ENCODE measurements around the gene CYP2D6.
"Not testable (repeated sequence)": the region's sequence is repeated elsewhere in the genome, so short reads cannot be mapped to it uniquely, and the experiment has no call there.

CYP2D6 gene

DNA sequence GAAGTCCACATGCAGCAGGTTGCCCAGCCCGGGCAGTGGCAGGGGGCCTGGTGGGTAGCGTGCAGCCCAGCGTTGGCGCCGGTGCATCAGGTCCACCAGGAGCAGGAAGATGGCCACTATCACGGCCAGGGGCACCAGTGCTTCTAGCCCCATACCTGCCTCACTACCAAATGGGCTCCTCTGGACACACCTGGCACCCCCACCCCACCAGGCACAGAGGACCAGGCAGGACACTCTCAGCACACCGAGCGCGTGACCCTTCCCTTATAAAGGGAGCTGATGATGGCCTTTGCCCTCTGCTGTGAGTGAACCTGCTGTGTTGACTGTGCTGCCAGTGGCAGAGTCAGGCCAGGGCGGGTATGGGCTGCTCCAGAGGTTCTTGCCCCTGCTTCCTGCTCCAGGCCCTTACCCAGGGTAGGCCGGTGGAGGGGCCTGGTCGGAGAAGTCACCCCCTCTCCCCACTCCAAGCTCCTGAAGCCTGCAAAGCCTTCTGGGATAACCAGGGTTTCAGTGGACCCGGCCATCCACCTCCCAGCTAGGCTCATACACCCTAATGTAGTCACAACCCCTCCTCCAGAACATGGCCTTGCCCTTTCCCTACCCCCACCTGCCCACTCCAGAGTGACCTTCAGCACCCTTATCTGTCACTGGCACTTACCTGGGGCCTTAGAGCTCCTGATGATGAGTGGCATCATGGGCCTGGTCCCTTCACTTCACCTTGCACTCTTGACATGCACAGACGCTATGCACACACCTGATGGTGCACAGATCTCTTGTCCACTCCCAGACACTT is at the start of gene CYP2D6:
Gene CYP2D6 (minus strand): TSS at position 172 of the 793 bp plus-strand sequence. CDS start 19 bp downstream, at position 153.
- DNase-seq (ENCODE audit: low read depth): not testable (repeated sequence)

GRCh38 chr22:42179616-42180015 is 49.0 kb upstream of the CYP2D6 start:
- peak; percentile 76 for DNase-seq (ENCODE audit: low read depth)

- no peak for DNase-seq (ENCODE audit: low read depth)
Measured at GRCh38 chr22:42178910-42179519, 48.4 kb upstream of the CYP2D6 start.

DNA sequence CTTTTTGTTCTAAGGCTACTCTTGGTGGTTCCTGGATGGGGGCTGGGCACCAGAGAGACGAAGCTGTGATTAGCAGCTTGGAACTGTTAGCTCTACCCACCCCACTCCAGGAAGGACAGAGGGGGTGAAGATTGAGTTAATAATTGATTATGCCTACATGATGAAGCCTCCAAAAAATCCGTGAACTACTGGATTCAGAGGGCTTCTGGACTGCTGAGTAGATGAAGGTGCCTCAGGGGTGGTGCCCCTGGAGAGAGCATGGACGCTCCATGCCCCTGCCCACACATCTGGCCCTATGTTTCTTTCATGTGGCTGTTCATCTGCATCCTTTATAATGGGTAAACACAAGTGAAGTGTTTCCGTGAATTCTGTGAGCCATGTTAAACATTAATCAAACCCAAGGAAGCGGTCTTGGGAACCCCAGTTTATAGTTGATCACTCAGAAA is 47.3 kb upstream of the CYP2D6 start:
- DNase-seq (ENCODE audit: low read depth): no peak

DNA sequence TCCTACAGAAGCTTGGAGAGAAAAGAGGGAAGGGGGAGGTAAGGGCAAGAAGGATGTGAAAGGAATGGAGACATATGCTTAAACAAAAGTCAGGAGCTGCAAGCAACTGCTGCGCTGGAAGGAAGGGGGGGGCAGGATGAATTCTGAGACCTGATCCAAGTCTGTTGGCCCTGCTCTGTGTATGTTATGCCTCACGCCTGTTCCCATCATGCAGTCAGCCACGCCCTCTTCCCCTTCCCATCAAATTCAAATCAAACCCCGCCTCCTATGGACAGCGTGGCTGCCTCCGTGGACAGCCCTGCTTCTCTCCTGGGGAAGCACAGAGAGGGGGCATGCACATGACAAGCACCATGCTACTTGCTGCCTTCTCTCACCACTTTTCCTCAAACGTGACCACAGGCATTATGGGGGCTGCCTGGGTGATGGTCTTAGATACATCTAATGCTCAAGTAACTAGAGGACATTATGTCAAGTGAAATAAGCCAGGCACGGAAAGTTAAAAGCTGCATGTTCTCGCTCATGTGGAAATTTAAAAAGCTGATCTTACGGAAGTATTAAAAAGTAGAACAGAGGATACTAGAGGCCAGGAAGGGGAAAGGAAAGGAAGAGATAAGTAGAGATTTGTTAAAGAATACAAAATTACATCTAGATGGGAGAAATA is 45.8 kb upstream of the CYP2D6 start:
- DNase-seq (ENCODE audit: low read depth): no peak

DNA sequence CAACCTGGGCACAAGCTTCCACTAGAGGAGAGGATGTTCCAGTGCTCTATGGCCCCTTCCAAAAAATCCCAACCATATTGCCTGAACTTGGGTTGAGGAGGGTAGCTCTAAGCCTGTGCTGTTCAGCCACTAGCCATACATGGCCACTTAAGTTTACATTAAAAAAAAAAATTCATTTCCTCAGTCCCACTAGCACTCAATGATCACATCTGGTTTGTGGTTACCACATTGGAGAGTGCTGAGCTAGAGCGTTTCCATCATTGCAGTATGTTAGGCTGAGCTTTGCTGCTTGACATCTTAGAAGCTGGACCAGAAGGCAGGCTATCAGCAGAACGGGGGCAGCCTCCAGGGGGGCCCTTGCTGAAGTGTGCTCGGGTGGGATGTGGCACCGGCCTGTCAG is 43.5 kb upstream of the CYP2D6 start:
- no peak for DNase-seq (ENCODE audit: low read depth)

DNA sequence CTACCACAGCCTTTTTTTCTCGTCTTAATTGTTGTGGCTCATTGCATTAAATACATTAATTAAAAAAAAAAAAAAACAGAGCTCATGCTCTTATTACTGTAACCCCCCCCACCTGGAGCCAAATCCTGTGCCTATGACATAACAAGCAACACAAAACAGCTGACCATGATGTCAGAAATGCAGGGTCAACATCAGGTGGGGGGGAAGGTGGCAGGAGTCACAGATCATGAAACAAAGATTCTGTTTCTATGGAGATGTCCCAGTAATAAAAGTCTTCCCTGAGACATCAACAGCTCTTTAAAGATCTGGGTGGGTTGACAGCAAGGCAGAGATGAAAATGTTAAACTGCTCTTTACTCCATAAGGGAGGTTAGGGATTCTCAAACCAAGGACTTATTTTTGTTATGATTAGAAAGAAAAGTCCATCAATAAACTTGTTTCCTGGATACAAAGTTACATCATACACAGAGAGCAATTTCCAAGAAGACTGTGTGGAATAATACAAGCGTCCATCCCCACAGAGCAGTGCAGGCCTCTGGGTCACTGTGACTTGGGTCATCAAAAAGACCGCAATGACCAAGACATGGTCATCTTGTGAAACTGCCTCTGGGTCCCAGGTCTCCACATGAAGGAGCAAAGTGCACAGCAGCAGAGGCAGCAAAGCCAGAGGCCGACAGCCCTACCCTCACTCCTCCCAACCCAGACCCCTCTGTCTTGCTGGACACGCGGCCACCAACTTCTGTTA is 42.7 kb upstream of the CYP2D6 start:
- DNase-seq (ENCODE audit: low read depth): peak; percentile 9

GRCh38 chr22:42172773-42173172 is 42.2 kb upstream of the CYP2D6 start:
- no peak for DNase-seq (ENCODE audit: low read depth)

DNA sequence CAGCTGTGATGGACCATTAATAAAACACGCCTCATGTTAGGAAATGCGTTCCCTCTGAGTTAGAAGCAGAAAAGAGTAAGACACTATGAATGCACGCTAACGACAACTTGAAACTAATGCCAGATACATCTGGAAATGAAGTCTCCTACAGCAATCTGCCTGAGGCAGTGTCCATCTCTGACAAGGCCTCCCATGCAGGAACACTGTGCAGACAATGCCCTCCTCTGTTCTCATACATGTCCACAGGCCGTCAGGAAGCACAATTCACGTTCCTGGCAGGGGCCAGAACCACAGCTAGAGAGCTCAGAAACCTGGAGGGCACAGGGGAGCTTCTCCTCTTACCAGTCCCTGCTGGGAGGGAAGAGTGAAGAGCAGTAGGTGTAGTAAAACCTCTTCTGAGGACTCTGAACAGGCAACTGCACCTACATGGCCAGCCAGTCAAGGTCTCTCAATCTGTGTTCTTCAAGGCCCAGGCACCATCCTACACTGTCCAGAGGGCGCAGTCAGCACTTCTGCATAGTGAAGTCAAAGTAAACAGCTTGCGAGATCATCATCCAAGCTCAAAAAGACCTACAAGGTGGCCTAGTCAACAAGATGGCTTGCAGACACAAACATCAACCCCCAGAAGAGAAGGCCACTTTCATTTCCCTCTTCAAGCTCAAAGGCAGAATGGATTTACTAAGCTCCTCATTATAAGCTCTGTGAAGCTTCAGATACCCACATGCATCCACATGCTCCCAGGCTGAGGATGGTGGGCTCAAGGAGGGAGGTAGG is 41.5 kb upstream of the CYP2D6 start:
- DNase-seq (ENCODE audit: low read depth): no peak

GRCh38 chr22:42171417-42171816 is 40.8 kb upstream of the CYP2D6 start:
- DNase-seq (ENCODE audit: low read depth): no peak

DNA sequence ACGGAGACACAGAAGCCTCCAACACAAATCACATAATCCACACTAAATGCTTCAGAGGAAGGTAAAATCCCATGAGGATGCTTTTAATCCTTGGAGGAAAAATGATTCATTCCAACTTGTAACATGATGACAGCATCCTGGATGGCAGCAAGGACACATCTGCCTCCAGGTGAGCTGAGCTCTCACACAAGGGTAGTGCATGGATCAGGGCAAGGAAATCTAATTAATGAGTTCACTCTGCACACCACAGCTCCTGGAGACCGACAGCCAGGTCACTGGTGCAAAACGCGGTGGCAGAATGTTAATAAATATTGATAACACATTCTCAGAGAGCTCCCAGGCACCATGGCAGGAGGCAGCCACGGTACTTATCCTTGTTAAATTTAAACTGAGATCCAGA is 40.3 kb upstream of the CYP2D6 start:
- no peak for DNase-seq (ENCODE audit: low read depth)

GRCh38 chr22:42169055-42169469 is 38.5 kb upstream of the CYP2D6 start:
- DNase-seq (ENCODE audit: low read depth): peak; percentile 28

DNA sequence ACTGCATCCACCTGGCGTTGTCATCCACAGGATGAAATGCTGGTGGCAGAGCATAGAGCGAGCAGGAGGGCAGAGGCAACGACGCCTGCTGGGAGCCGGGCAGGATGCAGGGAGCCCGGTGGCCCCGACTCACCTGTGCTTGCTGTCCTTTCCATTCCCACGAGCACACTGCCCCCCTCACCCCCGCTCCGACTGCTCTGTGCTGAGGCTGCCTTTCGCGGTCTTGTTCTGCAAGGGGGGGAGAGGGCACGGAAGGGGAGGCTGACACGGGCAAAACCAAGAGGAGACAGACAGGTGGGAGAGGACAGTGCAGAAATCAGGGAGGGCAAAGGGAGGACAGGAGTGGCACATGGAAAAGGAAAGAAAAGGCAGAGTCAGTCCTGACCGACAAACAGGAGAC is 37.9 kb upstream of the CYP2D6 start:
- DNase-seq (ENCODE audit: low read depth): no peak

DNA sequence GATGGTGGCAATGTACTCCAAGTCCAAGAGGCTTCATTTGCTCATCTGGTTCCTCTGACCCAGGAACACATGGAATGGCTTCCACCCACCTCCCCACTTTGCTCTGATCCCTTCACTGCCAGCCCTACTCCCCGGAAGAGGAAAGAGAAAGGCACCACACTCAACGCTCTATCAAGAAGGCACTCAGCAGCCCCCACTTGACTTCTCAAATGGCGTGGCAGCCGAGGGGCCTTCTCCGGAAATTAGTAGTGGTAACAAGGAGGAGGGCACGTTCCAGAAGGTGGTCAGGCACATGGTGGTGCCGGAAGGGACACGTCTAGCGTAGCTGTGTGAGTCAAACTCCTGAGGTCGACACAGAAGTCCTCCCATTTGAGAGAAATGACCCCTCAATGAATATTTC is 36.5 kb upstream of the CYP2D6 start:
- no peak for DNase-seq (ENCODE audit: low read depth)

DNA sequence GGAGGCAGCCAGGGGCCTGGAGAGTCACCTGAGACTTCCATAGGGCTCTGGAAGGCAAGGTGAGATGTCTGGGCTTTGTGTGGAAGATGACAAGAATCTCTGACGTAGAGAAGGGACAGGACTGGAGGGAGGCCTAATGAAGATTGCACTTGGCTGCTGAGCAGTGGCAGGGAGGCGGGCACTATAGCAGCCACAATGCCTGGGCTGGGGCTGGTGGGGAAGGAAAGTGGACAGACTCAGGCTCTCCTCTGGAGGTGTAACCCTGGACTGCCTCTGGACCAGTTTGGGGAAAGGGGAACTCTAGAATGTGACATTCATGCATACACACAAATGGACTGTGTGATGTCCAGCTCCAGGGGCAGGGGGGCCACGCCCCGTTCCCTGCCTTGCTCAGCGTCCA is 34.3 kb upstream of the CYP2D6 start:
- DNase-seq (ENCODE audit: low read depth): no peak

- no peak for DNase-seq (ENCODE audit: low read depth)
Measured at GRCh38 chr22:42163515-42163914, 32.9 kb upstream of the CYP2D6 start.

DNA sequence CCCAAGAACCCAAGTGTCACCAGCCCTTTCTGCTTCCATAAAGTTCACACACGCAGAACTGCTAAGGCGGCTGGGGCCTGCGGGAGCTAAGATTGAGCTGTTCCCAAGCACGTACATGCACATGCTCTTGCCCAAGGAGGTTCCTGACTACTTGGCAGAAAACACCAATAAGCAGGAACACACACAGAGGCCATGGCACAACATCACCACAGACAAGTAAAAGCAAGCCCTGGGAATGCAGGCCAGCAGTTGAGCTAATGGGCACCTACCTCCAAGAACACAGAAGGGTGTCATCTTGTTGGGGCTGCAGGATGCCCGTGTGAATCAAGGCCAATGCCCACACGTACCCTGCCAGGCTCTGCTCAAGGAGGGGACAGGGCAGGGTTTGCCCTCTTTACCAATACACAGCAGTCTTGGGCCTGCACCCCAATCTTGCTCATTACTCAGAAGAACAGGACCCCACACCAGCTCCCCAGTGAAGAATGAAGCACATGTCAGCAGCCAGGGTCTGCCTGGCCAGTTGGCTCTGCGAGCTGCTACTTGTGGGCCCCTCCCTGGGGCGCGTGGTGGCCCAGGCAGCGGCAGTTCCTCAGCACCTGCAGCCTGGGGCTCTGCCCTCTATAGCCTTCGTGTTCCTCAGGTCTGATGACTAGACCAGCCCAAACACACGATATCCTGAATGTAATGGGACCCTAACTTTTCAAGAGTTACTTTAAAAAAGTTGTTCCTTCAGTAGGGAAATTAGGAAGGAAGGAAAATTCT is 32.3 kb upstream of the CYP2D6 start:
- no peak for DNase-seq (ENCODE audit: low read depth)

- DNase-seq (ENCODE audit: low read depth): no peak
Measured at GRCh38 chr22:42160830-42161696, 30.5 kb upstream of the CYP2D6 start.

DNA sequence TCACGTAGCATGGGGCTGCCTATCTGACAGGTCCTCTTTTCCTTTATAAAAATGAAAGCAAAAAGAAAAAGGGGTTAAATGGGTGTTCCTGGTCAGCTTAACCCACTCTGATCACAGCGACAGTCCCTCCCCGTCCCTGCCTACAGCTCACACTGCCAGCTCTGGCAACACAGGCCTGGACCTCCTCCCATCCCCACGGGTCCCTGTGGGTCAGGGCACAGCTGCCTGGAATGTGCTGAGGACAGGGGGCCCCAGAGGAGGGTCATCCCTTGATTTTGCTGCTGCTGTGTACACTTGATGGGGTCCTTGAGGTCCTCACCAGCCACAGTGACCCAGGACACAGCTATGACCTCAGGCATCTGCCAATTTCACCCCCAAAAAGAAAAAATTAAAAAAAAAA is 29.6 kb upstream of the CYP2D6 start:
- no peak for DNase-seq (ENCODE audit: low read depth)

Measured in stromal cell of bone marrow (primary cell).